Measurements from ENCODE around the gene FHAD1.

Gene FHAD1

GRCh38 chr1:15422871-15423270, 175.8 kb downstream of the FHAD1 start:
- no peak for TF ChIP-seq CTCF (IDR thresholded peaks at IDR 0.05; ENCODE audit: low read depth, low read length, missing control alignments)
- in situ Hi-C loops (cut with HindIII; ENCODE audit: low sequenced_read_pairs): no loop called here
- DNase-seq (ENCODE audit: low read depth): no peak
- no peak overlapping the region for H3K4me3 ChIP-seq (ENCODE audit: low read depth, low read length)

- no peak for DNase-seq (ENCODE audit: low read depth)
- TF ChIP-seq CTCF (IDR thresholded peaks at IDR 0.05; ENCODE audit: low read depth, low read length, missing control alignments): no peak
- in situ Hi-C loops (cut with HindIII; ENCODE audit: low sequenced_read_pairs): no loop called here
- no peak overlapping the region for H3K4me3 ChIP-seq (ENCODE audit: low read depth, low read length)
These were observed 176.5 kb downstream of the FHAD1 start for GRCh38 chr1:15423355-15424077.

GRCh38 chr1:15424146-15424667, 177.2 kb downstream of the FHAD1 start:
- TF ChIP-seq CTCF (IDR thresholded peaks at IDR 0.05; ENCODE audit: low read depth, low read length, missing control alignments): no peak
- in situ Hi-C loops (cut with HindIII; ENCODE audit: low sequenced_read_pairs): no loop called here
- H3K4me3 ChIP-seq (ENCODE audit: low read depth, low read length): no peak overlapping the region

GRCh38 chr1:15424981-15425380, 178.0 kb downstream of the FHAD1 start:
- H3K4me3 ChIP-seq (ENCODE audit: low read depth, low read length): no peak overlapping the region
- TF ChIP-seq CTCF (IDR thresholded peaks at IDR 0.05; ENCODE audit: low read depth, low read length, missing control alignments): no peak
- no peak for DNase-seq (ENCODE audit: low read depth)
- in situ Hi-C loops (cut with HindIII; ENCODE audit: low sequenced_read_pairs): loop anchor here (25.0 kb wide), 1 partner anchor 288 kb away; no protein-coding TSS in a partner anchor

More at GRCh38 chr1:15424146-15424667, 177.2 kb downstream of the FHAD1 start:
- DNase-seq (ENCODE audit: low read depth): no peak

- H3K4me3 ChIP-seq (ENCODE audit: low read depth, low read length): no peak overlapping the region
- in situ Hi-C loops (cut with HindIII; ENCODE audit: low sequenced_read_pairs): loop anchor here (25.0 kb wide), 1 partner anchor 288 kb away; no protein-coding TSS in a partner anchor
- no peak for DNase-seq (ENCODE audit: low read depth)
- no peak for TF ChIP-seq CTCF (IDR thresholded peaks at IDR 0.05; ENCODE audit: low read depth, low read length, missing control alignments)
These were observed 178.5 kb downstream of the FHAD1 start for GRCh38 chr1:15425521-15425920.

- TF ChIP-seq CTCF (IDR thresholded peaks at IDR 0.05; ENCODE audit: low read depth, low read length, missing control alignments): no peak
- no peak overlapping the region for H3K4me3 ChIP-seq (ENCODE audit: low read depth, low read length)
- DNase-seq (ENCODE audit: low read depth): no peak
- in situ Hi-C loops (cut with HindIII; ENCODE audit: low sequenced_read_pairs): loop anchor here (25.0 kb wide), 1 partner anchor 289 kb away; no protein-coding TSS in a partner anchor
These were observed 178.9 kb downstream of the FHAD1 start for GRCh38 chr1:15425958-15426357.
